CD4-positive, alpha-beta T cell treated with Interferon gamma for 1 hour (primary cell): Measurements from ENCODE around the gene CTDSPL.

ENCODE experiments used
- DNase-seq: peaks from one replicate; pipeline ENCODE4 v3.0.0-alpha.2; 2020

The CTDSPL gene

DNA sequence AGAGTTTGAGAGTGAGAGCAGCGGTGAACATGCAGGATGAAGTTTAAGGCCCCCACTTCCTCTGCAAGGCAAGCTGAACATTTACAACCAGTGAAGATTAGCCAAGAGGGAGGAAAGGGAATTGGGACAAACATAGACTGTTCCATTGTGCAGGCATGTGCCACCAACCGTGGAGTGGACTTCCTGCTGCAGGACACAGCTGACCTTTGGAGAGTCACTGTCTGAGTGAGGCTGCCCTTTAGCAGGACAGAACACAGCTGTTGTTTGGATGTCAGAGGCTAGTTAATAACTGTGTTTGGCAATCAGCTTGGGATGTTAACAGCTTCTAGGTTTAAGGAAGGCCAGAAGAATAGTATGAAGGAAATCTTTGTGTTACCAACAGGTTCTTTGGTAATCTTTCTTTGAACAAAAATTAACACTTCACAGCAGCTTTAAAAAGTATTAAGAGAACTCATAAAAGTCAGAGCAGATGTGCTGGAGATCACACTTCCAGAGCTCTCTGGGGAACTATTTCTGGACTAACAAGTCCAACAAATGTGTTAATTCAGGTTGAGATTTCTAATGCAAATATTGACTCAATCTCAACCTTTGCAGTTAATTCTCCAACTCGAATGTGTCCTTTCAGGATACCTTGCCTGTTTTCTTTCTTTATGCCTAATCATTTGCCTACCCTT is 31.4 kb downstream of the CTDSPL start:
- DNase-seq: no peak

- DNase-seq: no peak
These were observed 35.1 kb downstream of the CTDSPL start for GRCh38 chr3:37896827-37897226.

GRCh38 chr3:37897763-37898162 is 36.1 kb downstream of the CTDSPL start:
- no peak for DNase-seq

DNA sequence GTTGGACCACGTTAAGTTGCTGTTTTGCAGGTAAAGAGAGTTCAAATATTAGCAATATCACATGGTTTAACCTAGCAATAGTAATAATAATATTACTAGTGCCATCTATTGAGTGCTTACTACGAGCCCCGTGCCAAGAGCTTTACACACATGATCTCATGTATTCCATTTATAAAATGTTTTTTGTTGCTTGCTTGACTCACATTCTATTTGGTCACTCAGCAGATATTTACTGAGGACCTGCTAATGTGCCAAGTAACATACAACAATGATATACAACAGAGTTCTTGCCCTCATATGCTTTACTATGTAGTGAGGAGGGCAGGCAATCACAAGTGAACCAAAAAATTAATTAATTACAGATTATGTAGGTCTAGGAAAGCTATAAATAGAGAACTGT is 36.7 kb downstream of the CTDSPL start:
- DNase-seq: no peak

GRCh38 chr3:37899101-37899707 is 37.5 kb downstream of the CTDSPL start:
- DNase-seq: no peak

DNA sequence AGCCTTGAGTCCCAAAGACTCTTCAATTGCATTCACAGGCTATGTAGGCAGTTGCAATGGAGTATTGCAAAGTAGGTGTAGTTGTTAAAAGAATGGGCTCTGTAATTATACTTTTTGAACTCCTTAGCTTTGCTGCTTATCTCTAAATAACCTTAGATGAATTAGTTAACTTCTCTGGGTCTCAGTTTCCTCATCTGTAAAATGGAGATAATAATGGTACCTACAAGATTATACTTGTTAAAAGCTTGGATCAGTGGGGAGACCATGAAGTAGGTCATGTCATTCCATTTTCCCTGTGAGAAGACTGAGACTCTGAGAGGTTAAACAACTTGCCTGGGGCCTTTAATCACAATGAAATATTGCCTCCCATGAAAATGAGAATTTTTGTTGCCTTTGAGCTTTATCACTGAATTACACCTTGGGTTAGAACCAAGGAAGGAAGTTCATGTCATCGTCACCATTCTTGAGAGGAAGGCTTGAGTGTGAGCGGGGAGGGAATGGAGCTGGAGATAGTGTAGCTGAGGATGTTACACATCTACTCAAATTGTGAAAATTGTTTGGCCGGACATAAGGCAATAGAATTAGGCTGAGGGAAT is 38.1 kb downstream of the CTDSPL start:
- DNase-seq: no peak

DNA sequence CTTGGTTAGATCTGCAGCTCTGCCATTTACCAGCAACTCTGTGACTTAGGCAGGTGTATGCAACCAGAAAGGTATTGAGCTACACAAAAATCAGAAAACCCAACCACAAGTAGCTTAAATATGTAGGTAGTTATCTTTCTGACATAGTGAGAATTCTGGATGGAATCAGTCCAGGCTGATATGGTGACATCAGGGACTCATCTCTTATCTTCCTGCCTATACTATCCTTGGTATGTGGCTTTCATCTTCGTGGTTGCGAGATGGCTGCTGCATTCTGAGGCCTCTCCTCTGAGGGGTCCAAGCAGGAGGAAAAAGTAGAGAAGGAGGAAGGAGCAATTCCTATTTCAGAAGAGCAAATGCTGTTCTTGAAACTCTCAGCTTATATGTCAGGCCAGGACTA is 40.0 kb downstream of the CTDSPL start:
- no peak for DNase-seq

- DNase-seq: no peak
These were observed 41.0 kb downstream of the CTDSPL start for GRCh38 chr3:37902674-37903073.

DNA sequence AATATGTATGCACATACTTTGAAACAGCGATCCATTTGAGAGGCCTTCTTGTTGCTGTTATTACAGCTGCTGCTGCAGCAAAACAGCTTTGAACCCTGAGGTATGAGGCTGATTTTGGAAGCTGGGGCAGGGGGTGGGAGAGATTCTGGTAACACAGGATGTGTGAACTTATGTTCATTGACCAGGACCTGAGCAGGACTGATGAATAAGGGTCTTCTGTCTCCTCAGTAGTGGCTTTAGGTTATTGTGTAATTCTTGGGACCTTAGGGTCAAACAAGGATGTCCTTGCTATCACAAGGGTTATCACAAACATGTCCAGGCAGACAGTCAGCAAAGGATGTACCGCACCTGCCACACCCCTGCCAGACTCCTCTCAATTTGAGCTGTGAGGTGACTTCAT is 41.6 kb downstream of the CTDSPL start:
- no peak for DNase-seq

DNA sequence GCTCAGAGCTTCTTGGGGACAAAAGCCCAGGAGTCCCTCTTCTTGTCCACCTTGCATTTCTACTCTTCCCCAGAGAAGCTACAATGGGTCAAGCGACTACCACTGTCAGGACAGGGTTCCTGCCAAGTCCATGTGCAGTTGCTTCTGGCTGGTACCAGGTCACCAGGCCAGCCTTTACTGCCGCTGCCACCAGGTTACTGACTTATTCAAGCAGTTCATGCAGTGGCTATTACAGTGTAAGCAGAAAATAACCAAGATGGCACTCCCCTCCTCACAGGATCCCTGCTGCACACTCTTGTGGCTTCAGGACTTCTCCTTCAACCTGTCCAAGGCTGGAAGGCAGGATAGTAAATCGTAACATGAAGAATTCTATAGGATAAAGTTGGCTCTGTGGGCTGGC is 42.1 kb downstream of the CTDSPL start:
- DNase-seq: no peak

DNA sequence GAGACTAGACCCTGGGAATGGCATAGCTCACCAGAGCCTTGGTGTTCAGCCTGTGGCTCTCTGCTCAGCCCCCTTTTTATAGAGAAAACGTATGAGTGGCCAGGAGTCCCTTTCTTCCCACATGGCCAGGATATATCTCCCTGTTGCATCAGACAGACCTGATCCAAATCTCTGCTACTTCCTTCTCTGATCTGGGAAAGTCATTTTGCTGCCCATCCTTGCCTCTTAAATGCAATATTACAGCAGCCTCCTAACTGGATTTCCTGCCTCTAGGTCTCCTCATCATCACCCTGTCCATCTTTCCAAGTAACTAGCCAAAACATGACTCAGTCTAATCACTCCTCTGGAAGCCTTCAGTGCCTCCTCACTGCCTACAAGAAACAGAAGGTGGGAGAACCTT is 42.9 kb downstream of the CTDSPL start:
- DNase-seq: no peak

- no peak for DNase-seq
These were observed 43.7 kb downstream of the CTDSPL start for GRCh38 chr3:37905346-37905745.

- no peak for DNase-seq
These were observed 44.5 kb downstream of the CTDSPL start for GRCh38 chr3:37905987-37906674.

DNA sequence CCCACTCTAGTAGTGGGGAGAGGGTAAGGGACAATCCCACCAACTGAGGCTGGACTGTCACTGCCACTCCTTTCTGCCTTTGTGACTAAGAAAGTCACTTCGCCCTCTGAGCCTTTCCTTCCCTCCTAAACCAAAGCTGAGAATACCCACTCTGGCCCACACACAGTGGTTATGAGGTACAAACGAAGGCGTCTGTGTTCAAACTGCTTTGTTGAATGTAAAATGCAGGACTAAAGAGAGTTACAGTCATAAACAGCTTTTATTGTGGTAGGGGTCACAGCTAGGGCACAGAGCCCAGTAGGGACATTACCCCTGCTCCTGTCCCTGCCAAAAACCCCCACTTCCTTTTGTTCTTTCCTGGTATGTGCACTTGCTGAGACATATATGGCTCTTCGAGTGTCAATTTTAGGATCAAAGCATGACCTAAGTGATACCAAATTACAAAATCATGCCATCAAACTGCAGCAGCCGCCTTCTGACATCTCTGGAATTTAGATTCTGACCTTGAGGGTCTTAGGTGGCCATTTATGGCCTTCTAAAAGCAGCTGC is 45.1 kb downstream of the CTDSPL start:
- DNase-seq: no peak

DNA sequence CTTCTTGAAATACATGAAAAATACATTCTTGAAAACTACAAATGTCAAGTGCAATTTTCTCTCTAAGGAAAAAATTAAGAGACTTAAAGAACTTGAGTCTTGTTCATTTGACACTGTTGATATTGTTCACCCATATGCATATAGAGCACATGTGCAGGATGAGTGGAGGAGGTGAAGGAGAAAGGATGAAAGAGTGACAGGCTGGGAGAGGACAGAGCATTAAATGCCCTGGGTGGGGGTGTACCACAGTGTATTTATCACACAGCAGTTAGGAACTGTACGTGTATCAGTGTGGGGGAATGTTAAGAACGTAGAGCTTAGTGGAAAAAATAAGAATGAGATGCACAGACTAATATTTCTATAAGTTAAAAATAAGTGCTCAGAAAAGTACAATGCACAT is 45.7 kb downstream of the CTDSPL start:
- DNase-seq: no peak

- no peak for DNase-seq
These were observed 46.2 kb downstream of the CTDSPL start for GRCh38 chr3:37907906-37908305.

DNA sequence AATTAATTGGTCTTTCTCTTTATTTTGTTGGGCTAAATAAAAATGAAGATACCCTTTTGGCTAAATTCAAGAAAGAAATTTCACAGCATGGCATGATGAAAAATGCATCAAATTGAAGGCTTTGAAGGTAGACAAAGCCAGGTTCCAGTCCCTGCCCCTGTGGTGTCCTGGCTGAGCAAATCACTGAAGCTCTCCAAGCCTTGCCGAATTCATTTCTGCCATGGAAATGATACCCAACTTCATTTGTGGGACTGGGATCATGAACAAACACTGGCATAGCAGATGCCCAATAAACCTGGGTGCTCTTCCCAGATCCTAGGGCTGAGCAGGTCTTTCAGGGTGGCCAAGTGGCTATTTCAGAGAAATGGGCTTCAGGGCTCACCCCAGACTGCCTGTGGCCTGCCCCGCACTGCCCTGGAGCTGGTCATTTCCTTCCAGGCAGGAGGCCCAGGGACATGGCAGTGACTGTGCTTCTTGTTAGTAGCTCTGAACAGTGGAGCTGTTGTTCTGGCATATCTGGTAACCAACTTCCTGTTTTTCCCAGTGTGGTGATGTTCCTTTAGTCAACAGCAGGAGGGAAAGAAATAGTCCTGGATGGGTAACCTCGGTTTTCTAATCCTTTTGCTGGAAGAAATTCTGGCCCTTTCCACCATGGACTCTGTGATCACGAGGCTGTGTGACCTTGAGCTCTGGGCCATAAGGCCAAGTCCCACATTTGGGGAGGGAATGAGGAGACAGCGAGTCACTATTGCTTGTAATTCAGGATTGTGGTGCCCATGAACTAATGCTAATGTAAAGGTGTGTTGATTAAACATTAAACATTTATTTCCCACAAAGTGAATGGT is 47.6 kb downstream of the CTDSPL start:
- DNase-seq: no peak

- DNase-seq: no peak
These were observed 49.2 kb downstream of the CTDSPL start for GRCh38 chr3:37910671-37911400.

DNA sequence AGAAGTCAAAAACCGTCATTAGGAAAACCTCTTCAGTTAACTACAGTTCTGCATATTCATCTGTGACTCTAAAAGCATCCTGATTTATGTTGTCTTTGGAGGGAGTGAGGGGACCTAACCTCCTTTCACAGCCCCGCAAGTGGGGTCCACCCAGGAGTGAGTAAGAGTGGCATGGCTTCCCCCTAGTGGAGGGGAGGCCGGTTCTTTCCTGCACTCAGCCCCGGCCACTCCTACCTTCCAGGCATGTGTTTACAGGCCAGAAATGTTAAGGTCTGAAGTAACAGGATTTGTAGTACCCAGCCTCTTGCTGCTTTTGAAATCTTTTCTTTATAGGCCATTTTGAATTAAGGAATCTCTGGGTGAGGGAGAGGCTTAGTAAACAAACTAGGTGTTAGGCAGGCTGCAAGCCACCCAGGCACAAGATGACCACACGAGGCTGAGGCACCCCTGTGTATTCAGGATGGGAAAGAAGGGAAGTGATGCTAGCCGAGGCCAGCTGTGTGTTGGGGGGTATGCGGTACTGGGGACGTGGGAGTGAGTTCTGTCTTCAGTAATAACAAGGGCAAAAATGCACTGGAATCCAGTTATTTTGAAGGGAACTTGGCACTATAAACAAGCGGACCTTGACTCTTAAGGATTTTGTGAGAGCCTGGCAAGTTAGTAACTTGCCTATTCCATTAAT is 50.5 kb downstream of the CTDSPL start:
- DNase-seq: no peak

- DNase-seq: no peak
These were observed 51.8 kb downstream of the CTDSPL start for GRCh38 chr3:37913522-37913921.

DNA sequence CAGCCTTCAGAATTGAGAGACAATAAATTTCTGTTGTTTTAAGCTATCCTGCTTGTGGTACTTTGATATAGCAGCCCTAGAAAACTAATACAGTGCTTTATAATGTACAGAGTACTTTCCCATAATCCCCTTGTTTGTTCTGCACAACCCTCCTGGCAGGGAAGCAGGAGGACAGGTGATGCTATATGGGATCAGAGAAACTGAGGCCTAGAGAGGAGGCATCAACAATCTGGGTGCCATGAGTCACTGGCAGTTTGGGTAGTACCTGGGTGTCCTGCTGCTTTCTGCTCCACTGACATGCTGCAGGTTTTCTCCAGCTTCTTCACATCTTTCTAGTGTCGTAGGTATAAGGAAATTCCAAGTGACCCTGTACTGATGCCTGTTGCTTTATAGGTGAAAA is 55.0 kb downstream of the CTDSPL start:
- no peak for DNase-seq
